NCI-H345 treated with DMSO at 0.1 percent for 48 hours (cell line): ENCODE measurements around the gene SSTR5.
"Not testable (repeated sequence)": the region's sequence is repeated elsewhere in the genome, so short reads cannot be mapped to it uniquely, and the experiment has no call there.

Source experiments
- DNase-seq: peaks from one replicate; lab custom pipeline; 2025; ENCODE audit not compliant: unreplicated experiment; lab: John Stamatoyannopoulos, UW

Gene SSTR5

DNA sequence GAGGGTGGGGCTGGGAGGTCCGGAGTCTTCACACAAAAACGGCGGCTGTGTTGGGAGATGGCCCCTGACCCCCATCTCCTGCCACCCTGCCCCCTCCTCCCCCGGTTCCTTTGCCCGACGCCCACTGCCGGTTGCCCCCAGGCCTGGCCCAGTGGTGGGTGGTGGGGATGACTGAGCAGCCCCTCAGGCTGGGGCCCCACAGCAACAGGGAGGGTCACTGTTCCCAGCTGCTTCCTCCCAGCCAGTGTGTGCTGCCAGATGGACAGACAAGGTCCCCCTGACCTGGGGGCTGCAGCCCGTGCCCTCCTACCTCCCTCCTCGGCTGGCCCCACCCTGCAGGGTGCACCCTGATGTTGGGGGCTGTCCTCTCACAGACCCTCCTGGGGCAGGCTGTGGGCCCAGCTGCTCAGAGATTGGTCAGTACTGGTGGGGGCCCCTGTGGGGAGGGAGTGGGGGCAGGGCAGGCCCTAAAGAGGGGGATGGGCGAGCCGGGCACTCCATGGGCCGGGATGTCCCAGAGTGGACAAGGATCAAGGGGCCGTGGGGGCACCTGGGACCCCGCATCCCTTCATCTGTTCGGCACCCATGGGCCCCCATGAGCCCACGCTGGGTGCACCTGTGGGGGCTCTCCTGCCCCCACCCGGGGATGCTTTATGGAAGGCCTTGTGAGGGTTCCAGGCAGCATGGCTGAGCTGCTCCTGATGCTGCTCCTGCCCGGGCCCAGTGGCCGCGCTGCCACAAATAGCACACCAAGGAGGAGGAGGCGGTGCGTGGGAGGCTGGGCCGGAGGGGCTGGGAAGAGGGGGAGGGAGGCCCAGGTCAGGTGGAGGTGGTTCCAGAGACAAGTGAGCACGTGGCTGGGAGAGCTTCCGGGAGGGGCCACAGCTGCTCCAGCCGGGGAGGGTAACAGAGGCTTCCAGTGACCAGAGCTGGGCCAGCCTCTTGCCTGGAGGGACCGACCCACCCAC is 18.4 kb downstream of the SSTR5 start:
- DNase-seq = no peak

DNA sequence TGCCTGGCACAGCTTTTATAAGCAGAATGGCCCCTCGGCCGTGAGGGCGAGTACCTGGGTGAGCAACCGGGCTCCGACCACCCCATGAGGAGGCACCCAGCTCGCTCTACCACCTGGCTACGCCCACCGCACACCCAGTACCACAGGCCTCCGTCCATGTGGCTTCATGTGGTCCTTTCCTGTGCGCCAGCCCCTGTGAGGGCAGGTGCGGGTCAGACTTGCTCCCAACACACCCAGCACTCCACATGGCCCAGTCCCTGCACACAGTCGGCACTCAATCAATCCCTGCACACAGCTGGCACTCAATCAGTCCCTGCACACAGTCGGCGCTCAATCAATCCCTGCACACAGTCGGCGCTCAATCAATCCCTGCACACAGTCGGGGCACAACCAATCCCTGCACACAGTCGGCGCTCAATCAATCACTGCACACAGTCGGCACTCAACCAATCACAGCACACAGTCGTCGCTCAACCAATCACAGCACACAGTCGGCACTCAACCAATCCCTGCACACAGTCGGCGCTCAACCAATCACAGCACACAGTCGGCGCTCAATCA is 19.5 kb downstream of the SSTR5 start:
- DNase-seq = no peak

DNA sequence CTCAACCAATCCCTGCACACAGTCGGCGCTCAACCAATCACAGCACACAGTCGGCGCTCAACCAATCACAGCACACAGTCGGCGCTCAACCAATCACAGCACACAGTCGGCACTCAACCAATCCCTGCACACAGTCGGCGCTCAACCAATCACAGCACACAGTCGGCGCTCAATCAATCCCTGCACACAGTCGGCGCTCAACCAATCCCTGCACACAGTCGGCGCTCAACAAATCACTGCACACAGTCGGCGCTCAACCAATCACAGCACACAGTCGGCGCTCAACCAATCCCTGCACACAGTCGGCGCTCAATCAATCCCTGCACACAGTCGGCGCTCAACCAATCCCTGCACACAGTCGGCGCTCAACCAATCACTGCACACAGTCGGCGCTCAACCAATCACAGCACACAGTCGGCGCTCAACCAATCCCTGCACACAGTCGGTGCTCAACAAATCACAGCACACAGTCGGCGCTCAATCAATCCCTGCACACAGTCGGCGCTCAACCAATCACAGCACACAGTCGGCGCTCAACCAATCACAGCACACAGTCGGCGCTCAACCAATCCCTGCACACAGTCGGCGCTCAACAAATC is 20.2 kb downstream of the SSTR5 start:
- DNase-seq = not testable (repeated sequence)

DNA sequence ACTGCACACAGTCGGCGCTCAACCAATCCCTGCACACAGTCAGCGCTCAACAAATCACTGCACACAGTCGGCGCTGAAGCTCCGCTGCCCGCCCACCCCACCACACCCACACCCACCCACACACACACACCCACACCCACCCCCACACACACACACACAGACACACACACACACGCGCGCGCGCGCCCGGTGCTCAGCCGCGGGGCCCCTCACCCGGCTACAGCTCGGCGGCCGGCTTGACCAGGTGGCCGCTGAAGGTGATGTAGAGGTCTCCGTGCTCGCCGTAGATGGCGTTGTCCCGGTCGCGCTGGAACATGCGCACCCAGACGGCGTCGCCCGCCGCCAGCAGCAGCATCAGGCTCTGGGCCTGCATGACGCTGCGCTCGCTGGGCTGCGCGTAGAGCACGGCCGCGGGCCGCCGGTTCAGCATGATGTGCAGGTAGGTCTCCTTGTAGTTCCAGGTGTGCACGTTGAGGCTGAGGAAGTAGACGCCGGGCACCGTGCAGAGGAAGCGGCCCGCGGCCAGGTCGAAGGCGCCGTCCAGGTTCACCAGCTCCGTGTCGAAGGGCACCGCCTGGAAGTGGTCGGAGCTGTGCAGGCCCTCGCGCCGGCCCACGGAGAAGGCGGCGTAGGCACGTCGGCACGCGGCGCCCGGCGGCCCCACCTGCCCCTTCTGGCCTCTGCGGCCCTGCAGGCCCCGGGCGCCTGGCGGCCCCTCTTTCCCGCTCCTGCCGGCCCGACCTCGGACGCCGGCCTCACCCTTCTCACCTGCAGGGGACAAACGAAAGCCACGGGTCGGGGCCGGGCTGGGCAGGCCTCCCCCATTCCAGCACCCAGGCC is 21.0 kb downstream of the SSTR5 start:
- no peak for DNase-seq

DNA sequence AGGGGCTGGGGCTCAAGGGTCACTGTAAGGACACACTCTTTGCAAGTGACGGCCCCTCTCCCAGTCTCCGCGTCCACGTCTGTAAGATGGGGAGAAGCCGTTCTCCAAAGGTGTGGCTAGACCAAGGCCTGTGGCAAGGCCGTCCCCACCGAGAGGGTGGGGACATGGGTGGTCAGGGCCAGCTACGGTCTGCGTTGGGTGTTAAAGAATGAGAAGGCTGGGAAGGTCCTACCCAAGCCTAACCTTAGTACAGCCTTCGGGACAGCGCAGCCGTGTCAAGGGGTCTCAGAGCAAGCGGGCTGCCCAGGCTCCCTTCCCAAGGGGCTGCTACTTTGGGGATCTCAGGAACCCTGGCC is 21.6 kb downstream of the SSTR5 start:
- DNase-seq = no peak

DNA sequence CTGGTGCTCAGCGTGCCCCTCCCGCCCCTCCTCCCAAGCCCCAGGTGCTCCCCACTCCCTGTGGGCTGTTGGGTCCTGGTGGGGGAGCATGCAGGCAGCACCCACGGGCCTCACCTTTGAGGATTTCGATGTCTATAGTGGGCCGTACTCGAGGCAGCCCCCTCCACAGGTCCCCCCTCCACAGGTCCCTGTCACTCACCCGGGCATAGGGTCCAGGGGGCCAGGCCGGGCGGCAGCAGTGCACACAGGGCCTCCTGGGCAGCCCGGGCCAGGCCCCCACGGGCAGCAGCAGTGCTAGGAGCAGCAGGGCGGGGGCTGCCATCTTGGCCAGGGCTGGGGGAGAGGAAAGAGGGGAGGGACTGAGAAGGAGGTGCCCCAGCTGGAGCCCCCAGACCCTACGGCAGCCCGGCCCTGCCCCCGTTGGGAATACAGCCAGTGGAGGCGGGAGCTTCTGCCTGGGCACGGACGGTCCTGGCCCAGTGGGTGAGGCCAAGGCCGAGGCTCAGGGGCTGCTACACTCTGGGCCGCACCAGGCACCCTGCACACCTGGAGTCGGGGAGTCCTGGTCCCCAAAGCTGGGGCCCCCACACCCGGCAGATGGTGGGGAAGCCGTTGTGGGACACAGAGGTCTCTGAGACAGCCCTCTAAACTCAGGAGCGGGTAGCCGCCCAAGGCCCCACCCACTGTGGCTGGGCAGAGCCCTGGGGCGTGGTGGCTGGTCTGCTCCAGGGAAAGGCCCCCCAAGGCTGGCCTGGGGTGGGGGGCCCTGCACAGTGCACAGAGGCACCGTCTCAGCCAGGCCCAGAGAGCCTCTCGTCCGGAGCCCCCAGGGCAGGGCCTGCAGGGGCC is 22.3 kb downstream of the SSTR5 start:
- no peak for DNase-seq

DNA sequence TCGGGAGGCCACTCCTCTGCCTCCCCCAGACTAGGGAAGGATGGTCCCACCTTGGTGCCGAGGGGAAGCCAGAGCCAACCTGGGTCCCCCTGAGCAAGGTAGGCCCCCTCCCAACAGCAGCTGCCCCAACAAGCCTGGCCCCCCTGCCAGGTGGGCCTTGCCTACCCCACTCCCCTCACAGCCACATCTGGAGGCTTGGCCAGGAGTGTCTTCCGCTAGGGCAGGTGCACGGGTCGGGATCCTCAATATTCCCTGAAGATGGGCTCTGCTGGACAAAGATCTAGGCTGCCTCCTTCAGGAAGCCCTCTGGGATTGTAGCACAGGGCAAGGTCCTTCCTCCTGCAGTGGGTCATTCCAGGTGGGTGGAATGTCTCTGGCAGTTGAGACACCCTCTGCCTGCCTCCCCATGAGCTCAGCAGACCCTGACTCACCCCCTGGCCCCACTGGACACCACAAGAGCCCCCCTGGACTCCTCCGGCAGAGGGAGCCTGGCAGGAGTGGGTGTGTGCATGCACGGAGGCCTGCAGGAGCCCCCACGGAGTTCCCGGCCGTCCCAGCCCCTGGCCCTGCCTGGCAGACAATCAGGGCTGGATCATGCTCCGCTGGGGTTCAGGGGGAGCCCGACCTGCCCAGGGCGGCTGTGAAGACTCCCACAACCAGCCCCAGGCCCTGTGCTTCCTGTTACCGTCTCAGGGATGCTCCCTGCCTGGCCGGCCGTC is 23.1 kb downstream of the SSTR5 start:
- DNase-seq = no peak

DNA sequence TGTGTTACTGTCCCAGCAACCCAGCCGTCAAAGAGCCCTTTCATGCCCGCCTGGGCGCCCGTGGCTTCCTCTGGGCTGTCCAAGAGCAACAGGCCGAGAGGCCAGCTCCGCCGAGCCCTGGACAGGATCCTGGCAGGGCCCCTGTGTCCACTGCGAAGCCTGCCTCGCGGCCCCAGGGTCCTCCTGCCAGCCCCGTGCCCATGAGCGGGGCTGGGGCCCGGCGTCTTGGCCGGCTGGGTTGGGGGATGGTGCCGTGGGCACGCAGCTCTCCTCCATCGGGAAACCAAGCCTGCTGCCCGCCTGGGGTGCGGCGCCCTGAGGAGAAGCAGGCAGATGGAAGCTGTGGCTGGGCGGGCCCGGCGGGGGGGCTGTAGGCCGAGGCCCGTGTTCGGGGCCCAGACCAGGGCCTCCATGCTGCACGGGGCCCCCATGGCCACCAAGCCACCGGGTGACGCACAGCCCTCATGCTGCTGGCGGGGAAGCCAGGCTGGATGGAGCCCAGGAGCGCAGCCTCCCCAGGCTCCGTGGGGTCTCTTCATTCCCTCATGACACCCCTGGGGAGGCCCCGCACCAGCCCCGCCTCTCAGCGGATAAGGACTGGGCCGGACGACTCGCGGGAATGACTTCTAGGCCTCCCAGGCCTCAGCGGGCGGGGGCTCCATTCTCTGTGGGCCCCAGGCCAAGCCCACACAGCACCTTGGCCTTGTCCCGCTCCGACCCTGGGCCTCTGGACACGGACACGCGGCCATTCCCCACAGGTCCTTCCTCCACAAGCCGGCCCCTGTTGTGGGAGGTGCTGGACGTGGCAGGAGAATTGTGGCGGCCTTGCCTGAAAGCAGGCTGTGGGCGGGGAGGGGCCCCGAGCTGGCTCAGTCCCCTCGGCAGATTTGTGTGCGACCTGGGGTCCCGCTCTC is 23.9 kb downstream of the SSTR5 start, which contains the start of gene C1QTNF8:
C1QTNF8 (minus strand) TSS at position 76 of the 914 bp plus-strand sequence. CDS start 1,322 bp downstream, outside the sequence.
- no peak for DNase-seq

DNA sequence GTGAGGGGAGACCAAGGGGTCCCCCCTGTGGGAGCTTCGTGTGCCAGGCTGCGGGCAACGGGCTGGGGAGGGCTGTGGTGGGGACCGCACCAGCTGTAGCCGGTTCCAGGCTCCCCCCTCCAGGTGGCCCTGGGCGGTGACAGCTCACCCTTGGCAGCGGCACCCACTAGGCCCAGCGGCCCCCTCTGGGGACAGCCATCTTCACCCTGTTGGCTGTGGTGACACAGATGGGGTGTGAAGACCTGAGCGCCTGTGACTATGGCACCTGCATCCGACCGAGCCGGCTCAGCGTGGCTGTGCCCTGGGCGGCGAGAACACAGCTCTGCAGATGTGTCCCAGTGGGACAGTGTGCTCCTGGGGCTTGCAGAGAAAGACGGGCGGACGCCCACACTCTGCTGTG is 24.6 kb downstream of the SSTR5 start:
- no peak for DNase-seq

DNA sequence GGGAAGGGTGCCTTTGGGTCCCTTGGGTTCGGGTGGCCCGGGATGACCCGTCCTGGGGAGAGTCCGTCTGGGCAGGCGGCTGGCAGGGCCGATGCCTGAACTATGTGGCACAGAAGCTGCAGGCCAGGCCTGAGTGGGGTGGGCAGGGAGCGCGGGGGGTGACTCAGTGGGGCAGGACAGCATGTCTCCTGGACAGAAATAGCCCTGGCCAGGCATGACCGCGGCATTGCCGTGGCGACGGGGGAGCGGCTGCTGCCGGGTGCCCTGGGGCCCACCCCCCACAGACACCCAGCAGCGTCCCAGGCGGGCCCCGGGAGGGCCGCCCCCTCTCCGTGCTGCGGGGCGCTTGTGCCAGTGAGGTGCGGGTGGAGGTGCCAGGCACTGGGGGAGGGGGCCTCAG is 25.3 kb downstream of the SSTR5 start:
- DNase-seq = no peak

DNA sequence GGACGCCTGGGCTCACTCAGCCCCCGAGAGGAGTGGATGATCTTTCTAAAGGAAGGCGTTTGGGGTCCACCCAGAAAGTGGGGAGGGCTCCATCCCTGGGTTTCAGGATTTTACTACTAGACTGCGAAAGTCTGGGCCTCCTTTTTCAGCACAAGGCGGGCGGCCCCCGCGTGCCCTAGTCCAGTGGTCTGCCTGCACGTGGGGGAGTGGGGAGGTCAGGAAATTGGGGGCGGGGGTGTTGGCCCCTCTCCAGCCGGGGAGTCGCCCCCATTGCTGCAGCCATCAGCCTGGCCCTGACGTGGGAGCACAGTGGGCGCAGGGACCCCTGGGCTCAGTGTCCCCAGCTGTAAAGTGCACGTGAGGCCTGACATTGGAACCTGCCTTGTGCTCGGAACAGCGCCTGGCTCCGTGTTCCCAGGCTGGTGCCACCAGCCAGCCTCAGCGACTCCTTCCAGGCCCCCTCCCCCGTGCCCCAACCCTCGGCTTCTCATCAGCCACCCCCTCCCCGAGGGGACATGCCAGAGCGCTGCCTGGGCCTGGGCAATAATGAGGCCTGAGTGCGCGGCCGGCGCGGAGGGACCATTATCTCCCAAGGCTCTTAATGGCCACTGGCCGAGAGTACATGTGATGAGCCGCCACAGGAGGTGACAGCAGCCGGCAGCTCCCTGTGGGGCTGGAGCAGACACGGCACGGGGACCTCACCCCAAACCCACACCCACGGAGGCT is 25.9 kb downstream of the SSTR5 start:
- DNase-seq = no peak

DNA sequence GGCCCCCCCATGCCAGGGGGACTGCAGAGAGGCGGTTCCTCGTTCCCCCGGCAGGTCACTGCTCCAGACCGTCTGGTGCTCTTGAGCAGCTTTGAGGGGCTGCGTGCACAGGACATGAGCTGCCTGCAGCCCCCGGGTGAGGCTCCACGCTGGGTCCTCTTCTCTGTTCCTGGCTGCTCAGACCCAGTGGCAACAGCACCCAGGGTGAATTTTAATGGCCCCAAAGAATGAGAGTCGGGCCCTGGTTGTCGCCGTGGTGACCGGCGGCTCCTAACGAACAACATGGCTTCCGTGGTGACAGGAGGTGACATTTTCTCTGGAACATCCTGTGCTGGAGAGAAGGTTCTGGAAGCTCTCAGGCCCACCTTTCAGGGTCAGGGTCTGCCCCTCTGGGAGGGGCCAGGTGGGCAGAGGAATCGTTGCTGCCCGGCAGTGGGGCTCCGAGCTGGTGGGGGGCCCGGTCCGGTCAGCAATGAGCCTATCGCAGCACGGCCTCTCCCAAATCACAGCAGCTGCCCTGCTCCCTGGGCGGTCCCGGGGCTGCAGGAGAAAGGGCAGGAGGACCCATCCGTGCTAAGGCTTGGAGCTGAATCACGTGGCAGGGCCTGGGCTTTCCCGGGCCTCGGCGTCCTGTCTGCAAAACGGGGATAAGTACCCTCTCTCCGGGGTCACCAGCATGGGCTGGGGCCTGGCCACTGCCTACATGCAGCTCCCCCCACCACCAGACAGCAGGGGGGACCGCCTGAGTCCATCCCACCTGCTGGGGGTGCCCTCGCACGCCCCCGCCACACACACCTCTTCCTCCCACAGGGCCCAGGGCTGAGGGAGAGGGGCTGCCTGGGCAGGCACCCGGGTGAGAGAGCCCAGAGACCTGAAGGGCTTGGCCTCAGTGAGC is 26.9 kb downstream of the SSTR5 start:
- DNase-seq = no peak

DNA sequence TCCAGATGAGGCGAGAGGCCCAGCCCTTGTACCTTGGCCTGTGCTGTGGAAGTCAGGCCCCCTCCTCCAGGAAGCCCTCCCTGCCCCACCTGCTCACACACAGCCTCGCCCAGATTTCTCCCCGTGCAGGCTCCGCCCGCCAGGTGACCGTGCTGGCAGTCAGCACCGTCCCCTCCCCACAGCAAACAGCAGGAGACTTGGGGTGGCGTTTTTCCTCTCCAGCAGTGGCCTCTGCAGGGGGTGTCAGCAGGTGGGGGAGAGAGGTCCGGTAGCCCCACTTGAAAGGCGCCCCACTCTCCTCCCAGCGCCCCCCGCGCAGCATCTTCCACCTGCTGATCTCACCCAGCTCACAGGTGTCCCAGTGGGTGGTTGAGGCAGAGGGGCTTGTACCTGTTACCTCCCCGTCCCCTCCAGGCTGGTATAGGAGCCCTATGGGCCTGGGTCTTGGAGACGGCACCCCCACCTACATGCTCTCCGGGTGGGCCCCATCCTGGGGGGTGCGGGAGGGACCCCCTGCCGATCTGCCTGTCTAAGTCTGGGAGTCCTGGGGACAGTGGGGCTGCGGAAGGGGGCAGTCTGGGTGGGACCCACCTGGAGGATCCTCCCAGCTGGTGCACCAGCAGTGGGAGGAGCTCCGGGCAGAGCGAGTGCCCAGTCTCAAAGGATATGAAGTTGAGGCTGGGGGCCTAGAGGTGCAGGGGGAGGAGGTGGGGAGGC is 27.7 kb downstream of the SSTR5 start:
- DNase-seq = no peak

DNA sequence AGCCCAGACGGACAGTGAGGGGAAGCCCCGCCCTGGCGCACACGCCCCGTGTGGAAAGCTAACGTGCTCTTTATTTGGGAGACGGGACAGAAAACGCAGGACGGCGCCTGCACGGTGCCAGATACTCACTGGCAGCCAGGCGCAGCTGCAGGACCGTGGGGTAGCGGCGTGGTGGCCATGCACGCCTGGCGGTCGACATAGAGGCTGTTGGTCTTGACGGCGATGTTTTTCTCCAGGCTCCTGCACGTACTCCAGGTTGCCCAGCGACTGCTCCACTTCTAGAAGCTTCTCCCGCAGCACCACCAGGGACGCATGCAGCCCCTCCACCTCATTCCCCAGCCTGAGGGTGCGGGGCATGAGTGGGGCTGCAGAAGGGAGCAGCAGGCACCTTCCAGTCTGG is 28.6 kb downstream of the SSTR5 start:
- no peak for DNase-seq

DNA sequence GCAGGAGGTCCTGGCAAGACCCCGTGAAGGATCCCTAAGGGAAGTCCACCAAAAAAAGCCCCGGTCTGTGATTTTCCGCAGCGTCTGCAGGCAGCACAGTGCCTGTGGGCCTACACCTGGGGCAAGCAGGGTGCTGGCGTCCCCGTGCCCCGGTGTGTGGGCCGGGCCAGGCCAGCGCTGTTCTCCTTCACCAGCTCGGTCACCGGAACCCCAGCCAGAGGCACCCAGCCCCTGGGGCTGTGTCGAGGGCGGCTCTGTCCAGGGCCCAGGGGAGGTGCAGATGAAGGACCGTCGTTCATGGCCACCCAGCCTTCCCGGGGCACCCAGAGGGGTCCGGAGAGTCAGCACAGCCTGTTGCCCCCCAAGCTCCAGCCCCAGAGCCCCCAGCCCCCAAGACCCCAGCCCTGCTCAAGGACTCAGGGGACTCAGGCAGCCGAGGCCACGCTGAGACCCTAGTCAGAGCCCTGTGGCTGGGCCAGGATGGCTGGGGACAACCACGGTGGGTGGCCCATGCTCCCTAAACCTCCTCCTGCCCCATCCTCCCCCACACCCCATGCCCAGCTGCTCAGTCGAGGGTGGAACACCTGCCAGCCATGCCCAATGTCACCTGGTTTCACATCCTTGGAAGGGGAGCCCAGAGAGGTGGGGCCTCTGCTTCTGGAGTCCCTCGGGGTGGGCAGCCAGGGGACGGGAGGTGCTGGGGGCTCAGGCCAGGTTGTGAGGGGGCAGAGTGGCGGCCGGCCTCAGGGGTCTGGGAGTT is 29.2 kb downstream of the SSTR5 start:
- DNase-seq = no peak

DNA sequence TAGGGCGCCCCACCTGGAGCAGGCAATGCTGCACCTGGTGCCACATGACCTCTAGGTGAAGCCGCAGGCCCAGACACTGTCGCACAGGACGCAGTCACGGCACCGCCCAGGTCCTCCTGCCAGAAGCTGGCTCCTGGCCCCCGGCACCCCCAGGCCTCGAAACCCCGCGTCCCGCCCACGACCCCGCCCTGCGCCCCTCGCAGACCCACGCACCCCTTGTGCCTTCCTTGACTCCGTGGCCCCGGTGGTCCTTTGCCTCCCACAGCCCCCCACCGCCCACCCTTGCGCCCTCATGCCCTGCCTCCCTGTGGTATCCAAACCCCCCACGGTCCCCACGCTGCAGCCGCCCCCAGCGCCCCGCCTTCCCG is 29.8 kb downstream of the SSTR5 start:
- no peak for DNase-seq
